B cell (primary cell): ENCODE results near the gene VPS13A.

Experiments used
- CTCF ChIP-seq: fragments of 200-600 bp; IDR thresholded peaks from one replicate; pipeline ENCODE4 v1.8.0; 2022; ENCODE audit warnings: antibody characterized with exemption, mild to moderate bottlenecking
- EZH2 ChIP-seq: IDR thresholded peaks from 2 replicates; pipeline ENCODE4 v1.6.1; 2012; ENCODE audit warnings: borderline replicate concordance, low read depth, mild to moderate bottlenecking, moderate library complexity, low read length; ENCODE audit not compliant: insufficient read depth, poor library complexity, severe bottlenecking

- TF ChIP-seq CTCF (no peak), EZH2 (no peak)
Observed at GRCh38 chr9:77449240-77450084, 272.1 kb downstream of the VPS13A start.
